Stomach smooth muscle (tissue), 2 donors: ENCODE measurements around the gene WDR88.
"Not testable (repeated sequence)": the region's sequence is repeated elsewhere in the genome, so short reads cannot be mapped to it uniquely, and the experiment has no call there.

Experiments
- H3K27ac ChIP-seq: one replicate; pipeline ENCODE4 v1.7.0; 2013; ENCODE audit warnings: mild to moderate bottlenecking, low read length, inconsistent platforms
- H3K27me3 ChIP-seq, 2 donors: one replicate each; pipeline ENCODE4 v1.7.0; 2013; ENCODE audit warnings: low read length in 2 of 2; ENCODE audit not compliant: insufficient read depth in 2 of 2, control insufficient read depth in 1 of 2
- H3K36me3 ChIP-seq, 2 donors: one replicate each; pipeline ENCODE4 v1.7.0; 2013; ENCODE audit warnings: low read length in 2 of 2; ENCODE audit not compliant: control insufficient read depth in 2 of 2, insufficient read depth in 2 of 2
- H3K4me1 ChIP-seq: one replicate; pipeline ENCODE4 v1.7.0; 2013; ENCODE audit warnings: low read length; ENCODE audit not compliant: control insufficient read depth, insufficient read depth
- H3K4me3 ChIP-seq, 2 donors: one replicate each; pipeline ENCODE4 v1.7.0; 2013; ENCODE audit warnings: low read length in 2 of 2
- H3K9ac ChIP-seq, 2 donors: one replicate each; pipeline ENCODE4 v1.7.0; 2013; ENCODE audit warnings: low read length in 2 of 2, mild to moderate bottlenecking in 1 of 2
- H3K9me3 ChIP-seq, 2 donors: one replicate each; pipeline ENCODE4 v1.7.0; 2013; ENCODE audit warnings: low read length in 2 of 2; ENCODE audit not compliant: control insufficient read depth in 2 of 2
- donor health status: healthy.
- donor health status: Pancreatic carcinoma.

WDR88 gene

GRCh38 chr19:33212436-33213172, 80.7 kb downstream of the WDR88 start:
- Histone ChIP-seq H3K4me1 (no peaks in the 10 kb centered on the region), H3K27me3 (no peaks in the 10 kb centered on the region), H3K9me3 (no peaks in the 10 kb centered on the region), H3K27ac (no peak overlapping the region), H3K4me3 (no peak overlapping the region), H3K36me3 (no peaks in the 10 kb centered on the region), H3K9ac (no peak overlapping the region)

DNA sequence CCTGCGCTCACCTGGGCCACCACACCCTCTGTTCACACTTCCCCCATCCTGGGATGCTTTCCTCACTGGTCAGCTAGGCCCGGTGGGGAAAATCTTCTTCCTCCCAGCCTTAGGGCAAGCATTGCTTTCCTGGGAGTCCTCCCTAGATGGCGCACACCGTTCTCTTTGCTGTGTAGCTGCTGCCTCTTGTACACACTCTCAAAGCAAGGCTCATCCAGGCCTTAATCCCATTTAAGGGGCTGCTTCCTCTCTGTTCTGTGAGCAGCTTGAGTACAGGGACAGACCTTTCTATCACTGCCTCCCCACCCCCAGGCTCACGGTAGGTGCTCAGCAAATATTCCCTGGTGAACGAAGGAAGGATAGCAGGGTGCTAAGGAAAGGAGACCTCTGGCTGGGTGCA, 82.7 kb downstream of the WDR88 start:
- Histone ChIP-seq H3K9ac (no peak overlapping the region), H3K9me3 (no peaks in the 10 kb centered on the region), H3K27me3 (no peaks in the 10 kb centered on the region), H3K36me3 (no peaks in the 10 kb centered on the region), H3K4me3 (no peak overlapping the region), H3K27ac (no peak overlapping the region), H3K4me1 (no peaks in the 10 kb centered on the region)

DNA sequence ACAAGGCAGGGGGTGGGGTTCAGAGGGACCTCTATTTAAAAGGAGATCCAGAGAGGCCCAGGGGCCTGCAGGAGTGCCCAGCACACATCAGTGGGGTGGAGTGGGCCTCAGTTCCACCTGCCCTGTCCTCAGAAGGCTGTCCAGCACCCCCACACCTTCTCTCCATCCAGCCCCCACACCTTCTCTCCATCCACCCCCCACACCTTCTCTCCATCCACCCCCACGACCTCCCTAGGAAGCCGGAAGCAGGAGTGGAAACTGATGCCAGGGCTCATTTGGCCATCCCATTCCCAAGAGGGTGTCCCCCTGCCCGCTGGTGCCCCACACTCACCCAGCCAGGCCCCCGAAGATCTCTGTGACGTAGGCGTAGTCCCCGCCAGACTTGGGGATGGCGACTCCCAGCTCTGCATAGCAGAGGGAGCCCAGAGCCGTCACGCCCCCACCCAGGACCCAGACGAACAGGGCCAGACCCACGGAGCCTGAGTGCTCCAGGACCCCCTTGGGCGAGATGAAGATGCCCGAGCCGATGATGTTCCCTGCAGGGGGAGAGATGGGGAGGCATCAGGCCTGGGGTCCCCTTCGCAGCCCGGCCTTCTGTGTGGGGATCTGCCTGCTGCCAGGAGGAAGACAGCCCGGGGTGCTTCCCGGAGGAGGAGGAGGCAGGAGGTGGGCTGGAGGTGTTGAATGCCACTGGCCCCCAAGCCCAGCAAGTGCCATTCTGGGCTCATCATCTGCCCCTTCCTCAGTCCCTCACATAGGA, 83.7 kb downstream of the WDR88 start:
- Histone ChIP-seq H3K9me3 (no peaks in the 10 kb centered on the region), H3K27me3 (peaks cover 0 to 2% of the 10 kb centered on the region in 2 donors), H3K4me1 (no peaks in the 10 kb centered on the region), H3K4me3 (no peak overlapping the region), H3K27ac (no peak overlapping the region), H3K9ac (no peak overlapping the region), H3K36me3 (no peaks in the 10 kb centered on the region)

DNA sequence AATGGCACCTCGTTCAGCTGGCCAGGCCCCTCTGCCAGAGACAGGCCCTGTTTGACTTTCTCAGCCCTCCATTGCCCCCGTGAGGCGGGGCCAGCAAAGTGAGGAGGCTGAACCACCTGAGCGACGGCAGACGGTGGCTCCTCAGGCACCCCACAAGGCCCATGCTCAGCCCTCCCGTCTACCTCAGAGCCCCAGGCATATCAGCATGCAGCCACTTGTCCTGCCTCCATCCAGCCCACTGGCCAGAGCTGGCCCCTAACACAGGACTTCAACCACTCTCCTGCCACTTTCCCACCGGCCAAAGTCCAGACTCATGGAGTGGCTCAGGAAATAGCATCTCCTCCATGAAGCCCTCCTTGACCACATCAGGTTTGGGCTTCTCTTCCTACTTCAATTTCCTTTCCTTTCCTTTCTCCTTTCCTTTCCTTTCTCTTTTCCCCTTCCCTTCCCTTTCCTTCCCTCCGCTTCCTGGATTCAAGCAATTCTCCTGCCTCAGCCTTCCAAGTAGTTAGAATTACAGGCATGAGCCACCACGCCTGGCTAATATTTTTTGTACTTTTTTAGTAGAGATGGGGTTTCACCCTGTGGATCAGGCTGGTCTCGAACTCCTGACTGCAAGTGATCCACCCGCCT, 84.4 kb downstream of the WDR88 start:
- Histone ChIP-seq H3K4me3 (no peak overlapping the region), H3K9ac (no peak overlapping the region)

GRCh38 chr19:33217881-33218280, 86.0 kb downstream of the WDR88 start:
- H3K4me3 ChIP-seq: no peak overlapping the region
- H3K9ac ChIP-seq: no peak overlapping the region
- peaks cover 4% of the 10 kb centered on the region in 2 donors for H3K27me3 ChIP-seq
- H3K36me3 ChIP-seq: no peaks in the 10 kb centered on the region
- H3K9me3 ChIP-seq: no peaks in the 10 kb centered on the region
- no peaks in the 10 kb centered on the region for H3K4me1 ChIP-seq
- no peak overlapping the region for H3K27ac ChIP-seq

More for the DNA sequence above, 84.4 kb downstream of the WDR88 start:
- no peaks in the 10 kb centered on the region for H3K36me3 ChIP-seq
- no peaks in the 10 kb centered on the region for H3K4me1 ChIP-seq
- no peak overlapping the region for H3K27ac ChIP-seq
- no peaks in the 10 kb centered on the region for H3K9me3 ChIP-seq
- H3K27me3 ChIP-seq: peaks cover 0 to 2% of the 10 kb centered on the region in 2 donors

- H3K9ac ChIP-seq: no peak overlapping the region
- no peak overlapping the region for H3K4me3 ChIP-seq
- H3K27ac ChIP-seq: no peak overlapping the region
- no peaks in the 10 kb centered on the region for H3K9me3 ChIP-seq
- H3K27me3 ChIP-seq: peaks cover 6 to 12% of the 10 kb centered on the region in 2 donors
- no peaks in the 10 kb centered on the region for H3K4me1 ChIP-seq
- no peaks in the 10 kb centered on the region for H3K36me3 ChIP-seq
Measured at GRCh38 chr19:33219261-33219815, 87.4 kb downstream of the WDR88 start.

DNA sequence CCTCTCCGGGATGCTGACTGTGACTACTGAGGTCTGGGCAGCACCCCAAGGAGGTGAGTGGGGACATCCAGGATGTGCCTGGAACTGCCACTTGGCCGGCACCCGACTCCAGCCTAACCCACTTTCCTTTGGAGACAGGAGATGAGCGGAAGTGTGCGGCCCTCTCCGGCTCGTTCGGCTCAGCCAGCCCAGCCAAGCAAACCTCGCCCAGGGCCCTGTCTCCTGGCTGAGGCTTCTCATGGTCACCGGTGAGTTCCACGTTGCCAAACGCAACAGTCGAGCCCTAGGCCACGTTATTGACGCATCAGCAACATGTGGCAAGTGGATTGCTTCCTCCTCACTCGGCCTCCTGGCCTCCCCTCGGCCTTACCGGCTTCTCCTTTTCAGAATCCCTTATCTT, 88.2 kb downstream of the WDR88 start:
- Histone ChIP-seq H3K27me3 (peaks cover 13 to 20% of the 10 kb centered on the region in 2 donors), H3K27ac (no peak overlapping the region), H3K4me3 (no peak overlapping the region), H3K4me1 (peaks cover 3% of the 10 kb centered on the region), H3K9me3 (no peaks in the 10 kb centered on the region), H3K9ac (no peak overlapping the region), H3K36me3 (no peaks in the 10 kb centered on the region)

GRCh38 chr19:33220735-33221134, 88.8 kb downstream of the WDR88 start:
- H3K9ac ChIP-seq: no peak overlapping the region
- no peak overlapping the region for H3K27ac ChIP-seq
- H3K4me3 ChIP-seq: no peak overlapping the region
- H3K36me3 ChIP-seq: no peaks in the 10 kb centered on the region
- H3K4me1 ChIP-seq: peaks cover 8% of the 10 kb centered on the region
- no peaks in the 10 kb centered on the region for H3K9me3 ChIP-seq
- peaks cover 20 to 22% of the 10 kb centered on the region in 2 donors for H3K27me3 ChIP-seq

DNA sequence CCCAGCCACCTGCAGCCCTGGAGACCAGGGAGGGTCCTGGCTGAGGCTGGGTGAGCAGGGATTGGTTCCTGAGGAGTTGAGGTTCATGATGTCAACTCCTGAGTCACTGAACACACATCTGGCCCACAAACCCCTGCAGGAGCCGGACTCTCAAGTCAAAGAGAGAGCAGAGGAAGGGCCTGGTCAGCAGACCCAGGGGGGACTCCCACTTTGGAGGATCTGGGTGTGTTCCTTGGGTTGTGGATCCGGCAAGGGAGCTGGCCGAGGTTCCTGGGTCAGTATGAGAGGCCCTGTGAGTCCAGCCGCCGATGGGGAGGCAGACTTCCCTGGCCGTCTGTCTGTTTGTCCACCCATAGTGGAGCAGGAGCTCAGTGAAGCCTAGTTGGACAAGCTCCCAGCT, 89.7 kb downstream of the WDR88 start:
- Histone ChIP-seq H3K4me3 (no peak overlapping the region), H3K9me3 (no peaks in the 10 kb centered on the region), H3K36me3 (no peaks in the 10 kb centered on the region), H3K4me1 (peaks cover 8% of the 10 kb centered on the region), H3K27ac (no peak overlapping the region), H3K9ac (no peak overlapping the region), H3K27me3 (peaks cover 29% of the 10 kb centered on the region in 2 donors)

GRCh38 chr19:33222255-33222654, 90.3 kb downstream of the WDR88 start:
- H3K9me3 ChIP-seq, H3K27ac ChIP-seq, H3K4me1 ChIP-seq, H3K4me3 ChIP-seq, H3K9ac ChIP-seq, H3K36me3 ChIP-seq: not testable (repeated sequence)
- H3K27me3 ChIP-seq: peaks cover 32 to 33% of the 10 kb centered on the region in 2 donors
